PC-9 (cell line): ENCODE measurements around the gene PTBP2. TPM values are rescaled to one million over a fixed set of nuclear protein-coding genes. Genes with fewer than 3 reads are reported as not detected.

Experiments used
- BruUV-seq: library from RNA; stranded (reverse); fragments of 400-500 nt; replicated peaks from 2 replicates; lab custom pipeline; 2021; lab: Mats Ljungman, UMichigan
- CTCF ChIA-PET: fragments of 300-600 bp; sonication (Branson Sonifier 250); formaldehyde crosslinking; loops from one replicate; lab custom pipeline; 2022; ENCODE audit warnings: antibody characterized with exemption; lab: Charles Lee
- POLR2A ChIA-PET: fragments of 300-600 bp; sonication (Branson Sonifier 250); formaldehyde crosslinking; loops from one replicate; lab custom pipeline; 2022; ENCODE audit warnings: antibody characterized with exemption; ENCODE audit not compliant: unreplicated experiment; lab: Charles Lee
- DNase-seq, 2 experiments: peaks; one replicate each; pipeline versions ENCODE4 v3.0.0 to v3.0.0-alpha.2; 2015 to 2022; ENCODE audit warnings: mixed read lengths in 1 of 2
- H2AFZ ChIP-seq: fragments of 200-600 bp; sonication (generic); 2 replicates; pipeline ENCODE4 v1.8.1; 2017; ENCODE audit warnings: antibody characterized with exemption
- H3F3A ChIP-seq: fragments of 200-600 bp; sonication (generic); 2 replicates; pipeline ENCODE4 v1.8.1; 2017; ENCODE audit warnings: antibody characterized with exemption, mild to moderate bottlenecking, low read depth; ENCODE audit not compliant: insufficient read depth
- H3K27ac ChIP-seq: fragments of 200-600 bp; sonication (generic); 2 replicates; pipeline ENCODE4 v1.6.1; 2016; ENCODE audit warnings: mixed run types
- H3K27me3 ChIP-seq: fragments of 200-600 bp; sonication (generic); 2 replicates; pipeline ENCODE4 v1.6.1; 2016; ENCODE audit warnings: low read depth, mixed run types; ENCODE audit not compliant: insufficient read depth
- H3K36me3 ChIP-seq: fragments of 200-600 bp; sonication (generic); 2 replicates; pipeline ENCODE4 v1.6.1; 2016; ENCODE audit warnings: low read depth, mixed run types
- H3K4me1 ChIP-seq: fragments of 200-600 bp; sonication (generic); replicated peaks from 2 replicates; pipeline ENCODE4 v1.6.1; 2016; ENCODE audit warnings: mixed run types; ENCODE audit not compliant: insufficient read depth
- H3K4me2 ChIP-seq: fragments of 200-600 bp; sonication (generic); 2 replicates; pipeline ENCODE4 v1.6.1; 2017; ENCODE audit warnings: mixed run types
- H3K4me3 ChIP-seq: fragments of 200-600 bp; sonication (generic); 2 replicates; pipeline ENCODE4 v1.6.1; 2016; ENCODE audit warnings: mixed run types
- H3K79me2 ChIP-seq: fragments of 200-600 bp; sonication (generic); 2 replicates; pipeline ENCODE4 v1.6.1; 2017; ENCODE audit warnings: low read depth, mixed run types
- H3K9me2 ChIP-seq: fragments of 200-600 bp; sonication (generic); 2 replicates; pipeline ENCODE4 v1.8.1; 2017; ENCODE audit warnings: mild to moderate bottlenecking; ENCODE audit not compliant: insufficient read depth
- H3K9me3 ChIP-seq: fragments of 200-600 bp; sonication (generic); 2 replicates; pipeline ENCODE4 v1.8.1; 2016; ENCODE audit warnings: low read depth; ENCODE audit not compliant: insufficient read depth
- H4K20me1 ChIP-seq: fragments of 200-600 bp; sonication (generic); 2 replicates; pipeline ENCODE4 v1.8.1; 2017; ENCODE audit not compliant: insufficient read depth
- CTCF ChIP-seq: fragments of 200-600 bp; sonication (generic); conservative IDR thresholded peaks from 2 replicates; pipeline ENCODE4 v1.6.1; 2017; ENCODE audit warnings: mixed run types, antibody characterized with exemption, mild to moderate bottlenecking, moderate library complexity
- EZH2 ChIP-seq: fragments of 200-600 bp; sonication (generic); IDR thresholded peaks from 2 replicates; pipeline ENCODE4 v1.8.0; 2017; ENCODE audit warnings: antibody characterized with exemption, low read depth
- intact Hi-C: fragments of 100-400 bp; cut with micrococcal nuclease; formaldehyde crosslinking; loops from one replicate; pipeline ENCODE4 v1.10.0; 2022; ENCODE audit not compliant: unreplicated experiment
- total RNA-seq: library from RNA; stranded (reverse); gene quantifications from 2 replicates; pipeline ENCODE4 v1.2.3, GENCODE V29; 2021

PTBP2 gene
- total RNA-seq, 1 experiment from 2014 or later = 14.0 TPM

- ChIA-PET POLR2A (interaction anchor here (0.6 kb wide), 1 partner anchor 161 kb away, joined by 3 read pairs; no protein-coding TSS in a partner anchor), CTCF (no interaction called here)
- peak overlapping the region; percentile 96 for H2AFZ ChIP-seq
- TF ChIP-seq EZH2 = no peak
- TF ChIP-seq CTCF = no peak
- no peaks in the 10 kb centered on the region for H3K27me3 ChIP-seq
- intact Hi-C loops = no loop called here
- H4K20me1 ChIP-seq = no peaks in the 10 kb centered on the region
- peak overlapping the region; percentile 92 for H3K4me3 ChIP-seq
- peak overlapping the region; percentile 97 for H3K4me2 ChIP-seq
- H3K9me2 ChIP-seq = no peaks in the 10 kb centered on the region
- 0 out of 2 replicates have a peak, but pooled peaks cover 4% of the 10 kb centered on the region for H3F3A ChIP-seq
- peaks cover 13% of the 10 kb centered on the region; the same call in 1 of the 2 replicates for H3K36me3 ChIP-seq
- peaks cover 17% of the 10 kb centered on the region for H3K4me1 ChIP-seq
- no TSS peak for BruUV-seq
- peaks cover 38% of the 10 kb centered on the region for H3K79me2 ChIP-seq
- H3K9me3 ChIP-seq = no peaks in the 10 kb centered on the region
- no peak for DNase-seq
- no peak overlapping the region for H3K27ac ChIP-seq
These were observed 550 bp upstream of the PTBP2 start for GRCh38 chr1:96721053-96721415.

GRCh38 chr1:96722161-96722922 lies 758 bp downstream of the PTBP2 start:
- TF ChIP-seq EZH2 = no peak
- TF ChIP-seq CTCF = no peak
- Histone ChIP-seq H3K27me3 (no peaks in the 10 kb centered on the region), H3K4me3 (peak overlapping the region; percentile 92), H3K36me3 (peaks cover 22% of the 10 kb centered on the region), H3K4me1 (peaks cover 17% of the 10 kb centered on the region), H3K9me3 (no peaks in the 10 kb centered on the region), H3K4me2 (peak overlapping the region; percentile 97), H3F3A (0 out of 2 replicates have a peak, but pooled peaks cover 4% of the 10 kb centered on the region), H3K79me2 (peaks cover 50% of the 10 kb centered on the region), H4K20me1 (no peaks in the 10 kb centered on the region), H3K9me2 (no peaks in the 10 kb centered on the region), H3K27ac (peak overlapping the region; percentile 53), H2AFZ (peak overlapping the region; percentile 96)
- intact Hi-C loops = no loop called here
- POLR2A ChIA-PET = no interaction called here
- DNase-seq = peak in 1 of 2 experiments; percentile 43
- TSS peak; percentile 38 for BruUV-seq
- CTCF ChIA-PET = no interaction called here

- Histone ChIP-seq H3K4me3 (peak overlapping the region; percentile 92), H3K27me3 (no peaks in the 10 kb centered on the region), H3K9me3 (no peaks in the 10 kb centered on the region), H3K79me2 (peaks cover 55% of the 10 kb centered on the region), H3K9me2 (no peaks in the 10 kb centered on the region), H4K20me1 (no peaks in the 10 kb centered on the region), H3K27ac (no peak overlapping the region), H3K4me2 (peak overlapping the region; percentile 97), H3K36me3 (peaks cover 24% of the 10 kb centered on the region), H3F3A (0 out of 2 replicates have a peak, but pooled peaks cover 4% of the 10 kb centered on the region), H3K4me1 (peaks cover 17% of the 10 kb centered on the region), H2AFZ (peak overlapping the region; percentile 96)
- no peak for TF ChIP-seq EZH2
- TF ChIP-seq CTCF = no peak
- no TSS peak for BruUV-seq
- intact Hi-C loops = no loop called here
- POLR2A ChIA-PET = no interaction called here
- CTCF ChIA-PET = no interaction called here
- DNase-seq = no peak
These were observed 1.4 kb downstream of the PTBP2 start for GRCh38 chr1:96722958-96723357.
